Stimulated activated naive CD4-positive, alpha-beta T cell (primary cell): ENCODE results near the gene SIM2.

Source experiments
- DNase-seq, 6 experiments: peaks; one replicate each; lab custom pipeline; 2025; lab: John Stamatoyannopoulos, UW

SIM2 gene

GRCh38 chr21:36766511-36766910, 67.6 kb downstream of the SIM2 start:
- DNase-seq: no peak

GRCh38 chr21:36767096-36767495, 68.2 kb downstream of the SIM2 start:
- no peak for DNase-seq

- no peak for DNase-seq
These were observed 69.6 kb downstream of the SIM2 start for GRCh38 chr21:36768496-36768895.

- no peak for DNase-seq
These were observed 70.3 kb downstream of the SIM2 start for GRCh38 chr21:36769051-36769839.

- DNase-seq: no peak
These were observed 74.2 kb downstream of the SIM2 start for GRCh38 chr21:36773117-36773516.

GRCh38 chr21:36773995-36774394, 75.1 kb downstream of the SIM2 start:
- DNase-seq: no peak

- DNase-seq: no peak
These were observed 78.2 kb downstream of the SIM2 start for GRCh38 chr21:36776981-36777617.

GRCh38 chr21:36780861-36781260, 81.9 kb downstream of the SIM2 start:
- DNase-seq: no peak

GRCh38 chr21:36783612-36784374, 84.9 kb downstream of the SIM2 start:
- no peak for DNase-seq

- DNase-seq: no peak
These were observed 86.0 kb downstream of the SIM2 start for GRCh38 chr21:36784947-36785346.

- no peak for DNase-seq
These were observed 86.7 kb downstream of the SIM2 start for GRCh38 chr21:36785615-36786014.

- no peak for DNase-seq
These were observed 87.3 kb downstream of the SIM2 start for GRCh38 chr21:36786186-36786585.

- DNase-seq: no peak
These were observed 89.3 kb downstream of the SIM2 start for GRCh38 chr21:36788120-36788638.

GRCh38 chr21:36790616-36791015, 91.7 kb downstream of the SIM2 start:
- no peak for DNase-seq

GRCh38 chr21:36791180-36791579, 92.3 kb downstream of the SIM2 start:
- DNase-seq: no peak

GRCh38 chr21:36791695-36792470, 93.0 kb downstream of the SIM2 start:
- no peak for DNase-seq

- no peak for DNase-seq
These were observed 93.6 kb downstream of the SIM2 start for GRCh38 chr21:36792505-36792967.

GRCh38 chr21:36796070-36796469, 97.2 kb downstream of the SIM2 start:
- DNase-seq: no peak

GRCh38 chr21:36798491-36798890, 99.6 kb downstream of the SIM2 start:
- DNase-seq: no peak
